ENCODE measurements around the gene NOTCH1. TPM values are rescaled to one million over a fixed set of nuclear protein-coding genes. Genes with fewer than 3 reads are reported as not detected.

The NOTCH1 gene
- total and polyA plus RNA-seq, 2 of the 8 experiments (the other 6 are each of a cell fraction or from before 2014, with no cell fraction given): 6.9 to 55.6 TPM

DNA sequence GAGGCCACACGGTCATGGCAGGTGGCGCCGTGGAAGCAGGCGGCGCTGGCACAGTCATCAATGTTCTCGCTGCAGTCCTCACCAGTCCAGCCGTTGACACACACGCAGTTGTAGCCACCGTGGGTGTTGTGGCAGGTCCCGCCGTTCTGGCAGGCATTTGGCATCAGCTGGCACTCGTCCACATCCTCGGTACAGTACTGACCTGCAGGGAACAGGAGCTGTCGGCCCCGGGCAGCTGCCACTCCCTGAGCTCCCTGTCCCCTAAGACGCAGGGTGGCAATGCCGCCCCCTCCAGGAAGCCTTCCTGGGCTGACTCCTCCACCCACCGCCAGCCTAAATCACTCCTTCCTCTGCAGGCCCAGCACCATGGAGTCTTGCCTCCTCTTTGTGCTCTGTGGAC, 27.2 kb downstream of the NOTCH1 start (continued):
- TF ChIP-seq MAFK (IDR thresholded peaks at IDR 0.05; ENCODE audit: low read depth, low read length): no peak
- TF ChIP-seq YY1 (IDR thresholded peaks at IDR 0.05; ENCODE audit: low read depth, low read length): no peak
- TF ChIP-seq, protein P1, sequence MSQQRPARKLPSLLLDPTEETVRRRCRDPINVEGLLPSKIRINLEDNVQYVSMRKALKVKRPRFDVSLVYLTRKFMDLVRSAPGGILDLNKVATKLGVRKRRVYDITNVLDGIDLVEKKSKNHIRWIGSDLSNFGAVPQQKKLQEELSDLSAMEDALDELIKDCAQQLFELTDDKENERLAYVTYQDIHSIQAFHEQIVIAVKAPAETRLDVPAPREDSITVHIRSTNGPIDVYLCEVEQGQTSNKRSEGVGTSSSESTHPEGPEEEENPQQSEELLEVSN (IDR thresholded peaks at IDR 0.05): no peak
